Activated CD8-positive, alpha-beta T cell treated with anti-CD3 and anti-CD28 coated beads, Interleukin-2, amount 10 ng/mL, durations not matched to agents 7 days and 5 days (primary cell): ENCODE measurements around the gene PLET1. TPM values are rescaled to one million over a fixed set of nuclear protein-coding genes. Genes with fewer than 3 reads are reported as not detected.

Experiments used
- ATAC-seq: fragments of 150-1000 bp; cut with Tn5 transposase; one replicate; pipeline ENCODE4 v1.10.0; 2021; ENCODE audit warnings: moderate library complexity
- CTCF ChIA-PET: fragments of 350-600 bp; sonication (Branson Sonifier 250); formaldehyde crosslinking; loops from one replicate; lab custom pipeline; 2021; ENCODE audit warnings: antibody characterized with exemption; lab: Charles Lee
- POLR2A ChIA-PET: fragments of 350-600 bp; sonication (Branson Sonifier 250); formaldehyde crosslinking; loops from one replicate; lab custom pipeline; 2021; ENCODE audit warnings: antibody characterized with exemption; lab: Charles Lee
- DNase-seq: peaks from one replicate; pipeline ENCODE4 v3.0.0-alpha.2; 2020
- H3K27ac Mint-ChIP-seq: one replicate; pipeline ENCODE4 v1.8.0; 2021; ENCODE audit warnings: mild to moderate bottlenecking, mixed read lengths
- H3K27me3 Mint-ChIP-seq: one replicate; pipeline ENCODE4 v1.8.0; 2021; ENCODE audit warnings: low read depth, mixed read lengths
- H3K36me3 Mint-ChIP-seq: one replicate; pipeline ENCODE4 v1.8.0; 2021; ENCODE audit warnings: low read depth, mixed read lengths
- H3K4me1 Mint-ChIP-seq: one replicate; pipeline ENCODE4 v1.8.0; 2021; ENCODE audit warnings: low read depth, mixed read lengths
- H3K4me3 Mint-ChIP-seq: one replicate; pipeline ENCODE4 v1.8.0; 2021; ENCODE audit warnings: mild to moderate bottlenecking, mixed read lengths
- H3K9me3 Mint-ChIP-seq: one replicate; pipeline ENCODE4 v1.8.0; 2022; ENCODE audit warnings: mixed read lengths; ENCODE audit not compliant: insufficient read depth
- total RNA-seq, 2 experiments: library from RNA; stranded (reverse); gene quantifications; one replicate each; pipeline ENCODE4 v1.2.3, GENCODE V29; 2021

PLET1 gene
- total RNA-seq, 2 experiments from 2014 or later, result not detected

DNA sequence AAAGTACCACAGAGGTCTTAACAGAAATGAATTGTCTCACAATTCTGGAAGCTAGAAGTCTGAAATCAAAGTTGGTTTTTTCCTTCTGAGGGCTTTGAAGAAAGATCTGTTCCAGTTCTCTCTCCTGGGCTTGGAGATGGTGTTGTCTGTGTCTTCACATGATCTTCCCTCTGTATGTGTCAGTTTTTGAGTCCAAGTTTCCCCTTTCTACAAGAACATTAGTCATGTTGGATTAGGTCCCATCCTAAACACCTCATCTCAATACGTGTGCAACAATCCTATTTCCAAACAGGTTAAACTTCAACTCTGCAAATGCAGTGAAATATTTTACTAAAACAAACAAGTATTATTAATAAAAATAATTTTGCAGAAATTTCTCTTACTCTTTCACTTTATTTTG is 37.5 kb downstream of the PLET1 start:
- ATAC-seq (no peak), DNase-seq (no peak)
- H3K36me3 Mint-ChIP-seq, result peaks cover 5% of the 10 kb centered on the region
- no peak overlapping the region for H3K27ac Mint-ChIP-seq
- H3K9me3 Mint-ChIP-seq, result no peaks in the 10 kb centered on the region
- CTCF ChIA-PET, result interaction anchor here (1.0 to 10.3 kb wide), 3 partner anchors 9 to 332 kb away, joined by 3 to 264 read pairs (median 3); no protein-coding TSS in a partner anchor
- peaks cover 14% of the 10 kb centered on the region for H3K4me1 Mint-ChIP-seq
- no peaks in the 10 kb centered on the region for H3K27me3 Mint-ChIP-seq
- POLR2A ChIA-PET, result no interaction called here
- no peak overlapping the region for H3K4me3 Mint-ChIP-seq

DNA sequence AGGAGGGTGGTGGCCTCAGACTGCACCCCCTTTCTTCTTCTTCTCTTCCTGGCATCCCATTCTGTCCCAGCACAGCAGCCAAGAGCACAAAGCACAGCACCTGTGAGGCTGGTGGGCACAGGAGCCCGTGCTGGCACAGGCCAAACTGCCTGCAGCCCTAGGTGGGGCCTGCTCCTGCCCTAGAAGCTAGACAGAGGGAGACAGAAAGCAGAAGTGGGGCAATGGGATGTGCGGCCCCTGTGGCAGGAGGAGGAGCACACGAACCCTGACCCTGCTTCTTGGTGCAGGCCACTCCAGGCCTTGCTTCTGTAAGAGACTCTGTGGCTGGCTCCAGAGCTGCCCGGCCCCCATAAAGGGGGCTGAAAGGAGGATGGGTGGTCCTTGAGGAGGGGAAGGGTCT is 38.4 kb downstream of the PLET1 start:
- H3K27ac Mint-ChIP-seq, result no peak overlapping the region
- peaks cover 3% of the 10 kb centered on the region for H3K36me3 Mint-ChIP-seq
- DNase-seq, result no peak
- ChIA-PET POLR2A (no interaction called here), CTCF (interaction anchor here (1.2 to 10.3 kb wide), 4 partner anchors 10 to 333 kb away, joined by 3 to 264 read pairs (median 5); no protein-coding TSS in a partner anchor)
- no peaks in the 10 kb centered on the region for H3K27me3 Mint-ChIP-seq
- no peak for ATAC-seq
- peaks cover 7% of the 10 kb centered on the region for H3K4me1 Mint-ChIP-seq
- no peak overlapping the region for H3K4me3 Mint-ChIP-seq
- H3K9me3 Mint-ChIP-seq, result no peaks in the 10 kb centered on the region

DNA sequence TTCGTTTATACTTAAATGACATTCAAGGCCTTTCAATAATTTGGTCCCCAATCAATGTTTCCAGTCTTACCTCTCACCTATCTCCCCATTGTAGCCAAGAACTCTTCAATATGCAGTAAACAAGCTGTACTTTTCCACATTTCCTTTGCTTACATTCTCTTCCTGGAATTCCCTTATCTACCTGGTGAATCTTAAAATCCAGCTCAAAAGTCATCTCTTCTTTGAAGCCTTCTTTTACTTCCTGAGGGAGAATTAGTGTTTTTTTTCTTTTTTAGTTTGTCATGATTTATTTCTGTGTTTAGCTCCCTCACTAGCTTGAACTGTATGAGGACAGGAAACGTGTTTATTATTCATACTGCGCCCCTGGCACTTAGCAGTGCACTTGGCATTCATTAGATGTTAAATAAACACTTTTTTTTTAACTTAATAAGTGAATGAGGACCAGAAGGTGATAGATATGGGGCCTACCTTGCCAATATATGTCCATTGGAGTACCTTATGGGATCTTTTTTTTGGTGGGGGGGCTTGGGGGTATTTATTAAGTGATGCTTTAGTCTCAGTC is 39.3 kb downstream of the PLET1 start:
- no peaks in the 10 kb centered on the region for H3K36me3 Mint-ChIP-seq
- H3K27ac Mint-ChIP-seq, result no peak overlapping the region
- H3K27me3 Mint-ChIP-seq, result no peaks in the 10 kb centered on the region
- DNase-seq, result no peak
- no peak for ATAC-seq
- peaks cover 4% of the 10 kb centered on the region for H3K4me1 Mint-ChIP-seq
- ChIA-PET CTCF (interaction anchor here (1.2 to 10.3 kb wide), 5 partner anchors 11 to 334 kb away, joined by 3 to 264 read pairs (median 6); no protein-coding TSS in a partner anchor), POLR2A (interaction anchor here (1.5 kb wide), 1 partner anchor 59 kb away, joined by 4 read pairs; no protein-coding TSS in a partner anchor)
- H3K4me3 Mint-ChIP-seq, result no peak overlapping the region
- no peaks in the 10 kb centered on the region for H3K9me3 Mint-ChIP-seq

DNA sequence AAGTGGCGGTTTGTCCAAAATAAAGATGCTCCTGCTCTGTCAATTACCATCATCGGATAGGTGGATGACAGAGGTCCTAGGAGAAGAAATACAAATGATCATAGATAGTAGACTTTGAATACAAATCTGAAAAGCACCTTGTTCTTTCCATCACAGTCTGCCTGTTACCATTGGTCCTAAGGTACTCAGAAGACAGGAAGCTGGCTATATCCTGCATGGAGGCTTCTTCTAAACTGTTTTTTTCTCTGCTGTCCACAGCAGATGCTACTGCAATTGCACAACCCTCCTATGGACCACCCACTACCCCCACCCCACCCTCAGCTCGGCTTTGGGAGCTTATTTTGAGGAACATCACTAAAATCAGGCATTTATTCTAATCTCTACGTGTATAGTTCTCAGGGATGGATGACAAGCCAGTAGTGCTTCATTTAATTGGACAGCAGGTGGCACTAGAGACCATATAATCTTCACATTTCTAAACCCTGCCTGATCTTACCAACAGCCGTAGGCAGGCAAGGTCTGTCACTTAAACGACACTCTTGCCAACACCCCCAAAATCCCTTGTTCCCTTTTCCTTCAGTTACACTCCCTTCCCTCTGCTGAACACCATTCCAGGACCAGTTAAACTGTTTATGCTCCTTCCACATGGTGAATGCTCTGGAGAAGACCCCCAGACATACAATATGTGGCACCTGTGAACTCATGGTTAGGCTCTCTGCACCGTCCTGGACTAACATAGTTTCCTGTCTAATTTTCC is 41.0 kb downstream of the PLET1 start:
- ATAC-seq, result peak; percentile 97
- H3K36me3 Mint-ChIP-seq, result no peaks in the 10 kb centered on the region
- peaks cover 3% of the 10 kb centered on the region for H3K4me1 Mint-ChIP-seq
- no peaks in the 10 kb centered on the region for H3K27me3 Mint-ChIP-seq
- POLR2A ChIA-PET, result no interaction called here
- no peak overlapping the region for H3K27ac Mint-ChIP-seq
- no peaks in the 10 kb centered on the region for H3K9me3 Mint-ChIP-seq
- CTCF ChIA-PET, result interaction anchor here (0.6 to 10.3 kb wide), 21 partner anchors 8 to 387 kb away, joined by 3 to 264 read pairs (median 4); no protein-coding TSS in a partner anchor
- DNase-seq, result peak; percentile 63
- no peak overlapping the region for H3K4me3 Mint-ChIP-seq

DNA sequence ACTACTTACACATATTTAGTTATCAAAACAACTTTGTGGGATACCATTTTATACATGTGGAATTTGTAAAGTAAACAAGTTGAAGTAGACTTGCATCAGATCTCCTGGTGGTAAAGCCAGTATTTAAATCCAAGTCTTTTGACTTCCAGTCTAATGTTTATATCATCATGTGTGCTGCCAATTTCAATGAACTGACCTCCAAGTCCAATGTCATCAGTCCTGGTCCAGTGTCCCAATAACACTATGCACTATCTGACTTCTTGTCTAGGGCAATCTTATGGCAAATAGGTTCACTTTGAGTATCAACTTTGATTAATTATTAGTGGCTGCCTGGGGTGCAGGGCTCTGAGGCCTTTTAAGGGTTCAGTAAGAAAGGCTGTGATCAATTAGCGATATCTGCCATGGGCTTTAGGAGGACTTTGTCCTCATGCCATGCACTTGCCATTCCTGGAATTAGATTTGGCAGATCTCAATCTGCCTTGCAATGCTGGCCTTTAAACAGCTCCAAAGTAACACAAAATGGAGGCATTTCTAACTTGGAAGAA is 44.0 kb downstream of the PLET1 start:
- ATAC-seq (no peak), DNase-seq (no peak)
- ChIA-PET CTCF (interaction anchor here (5.1 kb wide), 1 partner anchor 64 kb away, joined by 52 read pairs; no protein-coding TSS in a partner anchor), POLR2A (no interaction called here)
- Mint-ChIP-seq H3K36me3 (no peaks in the 10 kb centered on the region), H3K4me1 (peaks cover 3% of the 10 kb centered on the region), H3K4me3 (no peak overlapping the region), H3K27me3 (no peaks in the 10 kb centered on the region), H3K27ac (no peak overlapping the region), H3K9me3 (no peaks in the 10 kb centered on the region)

DNA sequence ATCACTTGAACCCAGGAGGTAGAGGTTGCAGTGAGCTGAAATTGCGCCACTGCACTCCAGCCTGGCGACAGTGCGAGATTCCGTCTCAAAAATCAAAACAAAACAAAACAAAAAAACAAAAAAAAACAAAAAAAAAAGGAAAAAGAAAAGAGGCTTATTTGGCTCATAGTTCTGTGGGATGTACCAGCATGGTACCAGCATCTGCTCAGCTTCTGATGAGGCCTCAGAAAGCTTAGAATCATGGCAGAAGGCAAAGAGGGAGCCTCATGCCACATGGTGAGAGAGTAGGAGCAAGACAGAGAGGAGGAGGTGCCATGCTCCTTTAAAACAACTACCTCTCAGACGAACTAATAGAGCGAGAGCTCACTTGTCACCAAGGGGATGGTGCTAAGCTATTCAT is 45.0 kb downstream of the PLET1 start:
- POLR2A ChIA-PET, result interaction anchor here (1.3 kb wide), 1 partner anchor 127 kb away, joined by 3 read pairs; no protein-coding TSS in a partner anchor
- Mint-ChIP-seq H3K4me3 (no peak overlapping the region), H3K9me3 (no peaks in the 10 kb centered on the region), H3K36me3 (no peaks in the 10 kb centered on the region), H3K27me3 (no peaks in the 10 kb centered on the region), H3K27ac (no peak overlapping the region), H3K4me1 (peaks cover 3% of the 10 kb centered on the region)
- CTCF ChIA-PET, result interaction anchor here (1.3 to 5.1 kb wide), 2 partner anchors 26 to 65 kb away, joined by 3 to 52 read pairs; no protein-coding TSS in a partner anchor
- DNase-seq (no peak), ATAC-seq (no peak)

DNA sequence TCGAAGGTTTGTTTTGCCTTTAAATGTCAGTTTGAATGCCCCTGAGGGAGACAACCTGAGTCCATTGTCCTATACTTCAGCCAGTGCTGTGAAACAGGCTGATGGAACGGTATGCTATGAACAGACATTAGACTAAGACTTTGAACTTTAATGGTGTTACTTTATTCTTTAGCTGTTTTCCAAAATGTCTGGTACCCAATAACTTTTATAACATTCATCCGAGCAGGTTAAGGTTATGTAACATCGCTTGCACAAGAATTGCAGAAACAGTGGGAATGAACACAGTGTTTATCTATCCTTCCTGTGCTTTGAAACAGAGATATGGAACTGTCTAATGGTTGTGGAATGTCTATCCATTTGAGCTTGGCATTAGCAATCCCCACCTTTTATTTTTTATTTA is 46.9 kb downstream of the PLET1 start:
- Mint-ChIP-seq H3K4me3 (no peak overlapping the region), H3K4me1 (no peaks in the 10 kb centered on the region), H3K27me3 (peaks cover 4% of the 10 kb centered on the region), H3K36me3 (no peaks in the 10 kb centered on the region), H3K27ac (no peak overlapping the region), H3K9me3 (no peaks in the 10 kb centered on the region)
- ATAC-seq, result no peak
- ChIA-PET POLR2A (no interaction called here), CTCF (interaction anchor here (5.1 kb wide), 1 partner anchor 67 kb away, joined by 52 read pairs; no protein-coding TSS in a partner anchor)
- no peak for DNase-seq

DNA sequence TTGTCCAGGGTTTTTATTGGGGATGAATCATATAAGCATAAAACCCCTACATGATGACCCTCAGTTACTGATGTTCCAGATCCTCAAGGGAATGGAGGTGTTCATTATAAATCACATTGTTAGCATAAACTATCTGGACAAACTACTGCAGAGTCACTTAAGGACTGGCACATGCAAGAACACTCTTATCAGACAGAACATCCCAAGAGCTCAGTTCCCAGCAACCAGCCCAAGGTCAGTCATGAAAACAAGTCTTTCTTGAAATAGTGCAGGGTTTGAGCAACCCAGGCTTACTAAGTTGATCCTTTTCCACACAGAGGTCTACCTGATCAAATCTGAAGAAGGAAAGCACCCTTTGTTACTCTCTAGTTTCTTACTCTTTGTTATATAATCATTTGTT is 48.0 kb downstream of the PLET1 start:
- Mint-ChIP-seq H3K9me3 (no peaks in the 10 kb centered on the region), H3K36me3 (no peaks in the 10 kb centered on the region), H3K27me3 (peaks cover 4% of the 10 kb centered on the region), H3K4me3 (no peak overlapping the region), H3K4me1 (no peaks in the 10 kb centered on the region), H3K27ac (no peak overlapping the region)
- POLR2A ChIA-PET, result no interaction called here
- CTCF ChIA-PET, result interaction anchor here (1.6 kb wide), 1 partner anchor 68 kb away, joined by 8 read pairs; no protein-coding TSS in a partner anchor
- ATAC-seq (no peak), DNase-seq (no peak)

DNA sequence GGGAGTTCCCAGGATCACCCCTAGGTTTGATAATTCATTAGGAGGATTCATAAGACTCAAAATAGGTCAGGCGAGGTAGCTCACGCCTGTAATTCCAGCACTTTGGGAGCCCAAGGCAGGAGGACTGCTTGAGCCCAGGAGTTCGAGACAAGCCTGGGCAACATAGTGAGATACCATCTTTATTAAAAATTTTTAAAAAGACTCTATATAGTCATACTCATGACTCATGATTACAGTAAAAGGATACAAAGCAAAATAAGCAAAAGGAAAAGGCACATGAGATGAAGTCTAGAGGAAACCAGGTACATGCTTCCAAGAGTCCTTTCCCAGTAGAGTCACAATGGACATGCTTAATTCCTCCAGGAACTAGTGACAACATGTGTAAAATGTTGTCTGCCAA is 48.4 kb downstream of the PLET1 start:
- Mint-ChIP-seq H3K4me3 (no peak overlapping the region), H3K4me1 (no peaks in the 10 kb centered on the region), H3K36me3 (no peaks in the 10 kb centered on the region), H3K27ac (no peak overlapping the region), H3K9me3 (no peaks in the 10 kb centered on the region), H3K27me3 (peaks cover 4% of the 10 kb centered on the region)
- ChIA-PET CTCF (interaction anchor here (1.6 kb wide), 1 partner anchor 68 kb away, joined by 8 read pairs; no protein-coding TSS in a partner anchor), POLR2A (no interaction called here)
- no peak for DNase-seq
- no peak for ATAC-seq

DNA sequence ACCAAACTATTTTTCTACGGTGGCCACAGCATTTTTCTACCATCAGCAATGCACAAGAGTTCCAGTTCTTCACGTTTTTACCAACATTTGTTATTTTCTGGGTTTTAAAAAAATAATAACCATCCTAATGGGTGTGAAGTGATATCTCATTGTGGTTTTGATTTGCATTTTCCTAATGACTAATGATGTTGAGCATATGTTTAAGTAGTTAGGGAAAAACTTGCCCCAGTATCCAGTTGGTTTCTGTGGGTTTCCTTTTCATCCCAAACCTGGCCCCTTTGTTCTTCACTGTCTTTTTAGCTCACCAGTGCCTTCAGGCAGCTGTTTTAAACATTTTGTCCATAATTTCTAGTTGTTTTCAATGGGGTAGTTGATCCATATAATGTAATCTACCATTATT is 49.1 kb downstream of the PLET1 start:
- H3K27ac Mint-ChIP-seq, result no peak overlapping the region
- POLR2A ChIA-PET, result no interaction called here
- no peaks in the 10 kb centered on the region for H3K36me3 Mint-ChIP-seq
- DNase-seq (no peak), ATAC-seq (no peak)
- no peaks in the 10 kb centered on the region for H3K9me3 Mint-ChIP-seq
- no peaks in the 10 kb centered on the region for H3K4me1 Mint-ChIP-seq
- CTCF ChIA-PET, result interaction anchor here (1.6 kb wide), 1 partner anchor 69 kb away, joined by 8 read pairs; no protein-coding TSS in a partner anchor
- H3K27me3 Mint-ChIP-seq, result peaks cover 4% of the 10 kb centered on the region
- H3K4me3 Mint-ChIP-seq, result no peak overlapping the region

DNA sequence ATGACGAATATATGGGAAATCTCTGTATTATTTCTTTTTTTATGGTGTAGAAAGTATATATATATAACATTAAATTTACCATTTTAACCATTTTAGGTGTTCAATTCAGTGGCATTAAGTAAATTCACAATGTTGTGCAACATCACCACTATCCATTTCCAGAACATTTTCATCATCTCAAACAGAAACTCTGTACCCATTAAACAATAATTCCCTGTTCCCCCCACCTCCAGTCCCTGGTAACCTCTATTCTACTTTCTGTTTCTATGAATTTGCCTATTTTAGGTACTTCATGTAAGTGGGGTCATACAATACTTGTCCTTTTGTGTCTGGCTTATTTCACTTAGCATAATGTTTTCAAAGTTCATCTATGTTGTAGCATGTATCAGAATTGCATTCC is 49.8 kb downstream of the PLET1 start:
- H3K27me3 Mint-ChIP-seq, result peaks cover 4% of the 10 kb centered on the region
- no peaks in the 10 kb centered on the region for H3K36me3 Mint-ChIP-seq
- CTCF ChIA-PET, result no interaction called here
- DNase-seq (no peak), ATAC-seq (no peak)
- POLR2A ChIA-PET, result no interaction called here
- H3K4me3 Mint-ChIP-seq, result no peak overlapping the region
- no peaks in the 10 kb centered on the region for H3K4me1 Mint-ChIP-seq
- no peaks in the 10 kb centered on the region for H3K9me3 Mint-ChIP-seq
- no peak overlapping the region for H3K27ac Mint-ChIP-seq
